Measurements from ENCODE around the gene ATP8B2. TPM values are rescaled to one million over a fixed set of nuclear protein-coding genes. Genes with fewer than 3 reads are reported as not detected.
"Not testable (repeated sequence)": the region's sequence is repeated elsewhere in the genome, so short reads cannot be mapped to it uniquely, and the experiment has no call there.

Gene ATP8B2
- total RNA-seq, 2 experiments from 2014 or later: 135 to 138 TPM

- peak overlapping the region; percentile 73 for H3K27ac Mint-ChIP-seq
- ChIA-PET POLR2A (interaction anchor here (0.6 kb wide), 1 partner anchor 127 kb away, joined by 3 read pairs; no protein-coding TSS in a partner anchor), CTCF (interaction anchor here (1.7 kb wide), 1 partner anchor 11 kb away, joined by 4 read pairs; no protein-coding TSS in a partner anchor)
- no peaks in the 10 kb centered on the region for H3K9me3 Mint-ChIP-seq
- peaks cover 91% of the 10 kb centered on the region for H3K4me1 Mint-ChIP-seq
- no peak overlapping the region for H3K4me3 Mint-ChIP-seq
- peaks cover 91% of the 10 kb centered on the region for H3K36me3 Mint-ChIP-seq (ENCODE audit: low read depth)
- DNase-seq: no peak
- no peaks in the 10 kb centered on the region for H3K27me3 Mint-ChIP-seq
These were observed 13.6 kb downstream of the ATP8B2 start for GRCh38 chr1:154338875-154339274.

GRCh38 chr1:154341366-154341765 lies 16.0 kb downstream of the ATP8B2 start:
- Mint-ChIP-seq H3K36me3 (ENCODE audit: low read depth) (peaks cover 93% of the 10 kb centered on the region), H3K4me1 (peaks cover 91% of the 10 kb centered on the region), H3K27ac (peak overlapping the region; percentile 70)
- not testable (repeated sequence) for H3K27me3 Mint-ChIP-seq, H3K4me3 Mint-ChIP-seq, DNase-seq, H3K9me3 Mint-ChIP-seq
- ChIA-PET POLR2A (interaction anchor here (0.5 kb wide), 1 partner anchor 32 kb away, joined by 4 read pairs; no protein-coding TSS in a partner anchor), CTCF (interaction anchor here (0.6 to 6.3 kb wide), 3 partner anchors 7 to 39 kb away, joined by 4 to 40 read pairs (median 5); no protein-coding TSS in a partner anchor)

- H3K27me3 Mint-ChIP-seq: no peaks in the 10 kb centered on the region
- H3K27ac Mint-ChIP-seq: peak overlapping the region; percentile 89
- ChIA-PET CTCF (interaction anchor here (0.6 to 6.3 kb wide), 3 partner anchors 8 to 40 kb away, joined by 4 to 40 read pairs (median 5); no protein-coding TSS in a partner anchor), POLR2A (no interaction called here)
- H3K9me3 Mint-ChIP-seq: no peaks in the 10 kb centered on the region
- H3K36me3 Mint-ChIP-seq (ENCODE audit: low read depth): peaks cover 95% of the 10 kb centered on the region
- DNase-seq: no peak
- peaks cover 90% of the 10 kb centered on the region for H3K4me1 Mint-ChIP-seq
- H3K4me3 Mint-ChIP-seq: peak overlapping the region; percentile 70
These were observed 16.8 kb downstream of the ATP8B2 start for GRCh38 chr1:154342132-154342531.

- ChIA-PET POLR2A (interaction anchor here (0.6 kb wide), 1 partner anchor 75 kb away, joined by 3 read pairs; no protein-coding TSS in a partner anchor), CTCF (interaction anchor here (0.8 to 6.3 kb wide), 5 partner anchors 8 to 62 kb away, joined by 3 to 40 read pairs (median 5); partner anchors contain the start of gene IL6R)
- H3K4me1 Mint-ChIP-seq: peaks cover 85% of the 10 kb centered on the region
- peak; percentile 85 for DNase-seq
- H3K4me3 Mint-ChIP-seq: peak overlapping the region; percentile 70
- H3K9me3 Mint-ChIP-seq: no peaks in the 10 kb centered on the region
- H3K27ac Mint-ChIP-seq: peak overlapping the region; percentile 89
- H3K27me3 Mint-ChIP-seq: no peaks in the 10 kb centered on the region
- peaks cover 93% of the 10 kb centered on the region for H3K36me3 Mint-ChIP-seq (ENCODE audit: low read depth)
These were observed 17.6 kb downstream of the ATP8B2 start for GRCh38 chr1:154342836-154343472.

- peak; percentile 78 for DNase-seq
- Mint-ChIP-seq H3K4me1 (peaks cover 67% of the 10 kb centered on the region), H3K27ac (peak overlapping the region; percentile 58), H3K9me3 (no peaks in the 10 kb centered on the region), H3K4me3 (peak overlapping the region; percentile 51), H3K36me3 (ENCODE audit: low read depth) (peaks cover 92% of the 10 kb centered on the region), H3K27me3 (no peaks in the 10 kb centered on the region)
- CTCF ChIA-PET: interaction anchor here (0.6 to 6.3 kb wide), 12 partner anchors 8 to 202 kb away, joined by 3 to 40 read pairs (median 4); partner anchors contain the start of gene ATP8B2
- POLR2A ChIA-PET: interaction anchor here (0.6 kb wide), 1 partner anchor 95 kb away, joined by 3 read pairs; no protein-coding TSS in a partner anchor
These were observed 19.9 kb downstream of the ATP8B2 start for GRCh38 chr1:154344977-154345837.

- Mint-ChIP-seq H3K27me3 (peaks cover 2% of the 10 kb centered on the region), H3K36me3 (ENCODE audit: low read depth) (peaks cover 85% of the 10 kb centered on the region), H3K9me3 (no peaks in the 10 kb centered on the region), H3K4me3 (no peak overlapping the region), H3K27ac (no peak overlapping the region), H3K4me1 (peaks cover 58% of the 10 kb centered on the region)
- POLR2A ChIA-PET: no interaction called here
- no peak for DNase-seq
- CTCF ChIA-PET: interaction anchor here (0.5 to 6.3 kb wide), 6 partner anchors 12 to 200 kb away, joined by 3 to 40 read pairs (median 4); partner anchors contain the start of gene ATP8B2
These were observed 21.1 kb downstream of the ATP8B2 start for GRCh38 chr1:154346276-154346917.

- Mint-ChIP-seq H3K4me1 (peaks cover 54% of the 10 kb centered on the region), H3K9me3 (no peaks in the 10 kb centered on the region), H3K36me3 (ENCODE audit: low read depth) (peaks cover 77% of the 10 kb centered on the region), H3K27me3 (peaks cover 5% of the 10 kb centered on the region), H3K27ac (no peak overlapping the region), H3K4me3 (no peak overlapping the region)
- no peak for DNase-seq
- POLR2A ChIA-PET: no interaction called here
- CTCF ChIA-PET: interaction anchor here (0.7 kb wide), 2 partner anchors 13 to 102 kb away, joined by 3 read pairs; no protein-coding TSS in a partner anchor
These were observed 22.6 kb downstream of the ATP8B2 start for GRCh38 chr1:154347961-154348360.

- no peaks in the 10 kb centered on the region for H3K9me3 Mint-ChIP-seq
- DNase-seq: no peak
- peaks cover 5% of the 10 kb centered on the region for H3K27me3 Mint-ChIP-seq
- no peak overlapping the region for H3K27ac Mint-ChIP-seq
- H3K4me1 Mint-ChIP-seq: peaks cover 54% of the 10 kb centered on the region
- CTCF ChIA-PET: interaction anchor here (0.7 to 6.8 kb wide), 2 partner anchors 13 to 14 kb away, joined by 3 to 42 read pairs; no protein-coding TSS in a partner anchor
- H3K36me3 Mint-ChIP-seq (ENCODE audit: low read depth): peaks cover 71% of the 10 kb centered on the region
- POLR2A ChIA-PET: no interaction called here
- H3K4me3 Mint-ChIP-seq: no peak overlapping the region
These were observed 23.2 kb downstream of the ATP8B2 start for GRCh38 chr1:154348429-154349076.

- H3K4me1 Mint-ChIP-seq: peaks cover 54% of the 10 kb centered on the region
- DNase-seq: no peak
- ChIA-PET POLR2A (no interaction called here), CTCF (interaction anchor here (0.6 to 6.8 kb wide), 2 partner anchors 14 to 17 kb away, joined by 3 to 42 read pairs; no protein-coding TSS in a partner anchor)
- H3K9me3 Mint-ChIP-seq: no peaks in the 10 kb centered on the region
- H3K27me3 Mint-ChIP-seq: peaks cover 7% of the 10 kb centered on the region
- H3K4me3 Mint-ChIP-seq: no peak overlapping the region
- H3K36me3 Mint-ChIP-seq (ENCODE audit: low read depth): peaks cover 65% of the 10 kb centered on the region
- no peak overlapping the region for H3K27ac Mint-ChIP-seq
These were observed 23.8 kb downstream of the ATP8B2 start for GRCh38 chr1:154349121-154349520.

- Mint-ChIP-seq H3K36me3 (ENCODE audit: low read depth) (peaks cover 53% of the 10 kb centered on the region), H3K4me1 (peaks cover 45% of the 10 kb centered on the region), H3K4me3 (no peak overlapping the region), H3K27me3 (peaks cover 7% of the 10 kb centered on the region), H3K27ac (no peak overlapping the region), H3K9me3 (no peaks in the 10 kb centered on the region)
- ChIA-PET CTCF (interaction anchor here (0.7 to 6.8 kb wide), 4 partner anchors 11 to 25 kb away, joined by 3 to 42 read pairs (median 5); no protein-coding TSS in a partner anchor), POLR2A (no interaction called here)
- DNase-seq: no peak
These were observed 25.1 kb downstream of the ATP8B2 start for GRCh38 chr1:154350383-154350782.

GRCh38 chr1:154351363-154352068 lies 26.2 kb downstream of the ATP8B2 start:
- Mint-ChIP-seq H3K36me3 (ENCODE audit: low read depth) (peaks cover 41% of the 10 kb centered on the region), H3K4me3 (peak overlapping the region; percentile 9), H3K9me3 (no peaks in the 10 kb centered on the region), H3K4me1 (peaks cover 38% of the 10 kb centered on the region), H3K27me3 (peaks cover 7% of the 10 kb centered on the region), H3K27ac (no peak overlapping the region)
- POLR2A ChIA-PET: no interaction called here
- CTCF ChIA-PET: interaction anchor here (0.6 to 6.8 kb wide), 5 partner anchors 10 to 1552 kb away, joined by 3 to 42 read pairs (median 6); no protein-coding TSS in a partner anchor
- DNase-seq: no peak

Measured in activated CD4-positive, alpha-beta T cell treated with anti-CD3 and anti-CD28 coated beads, Interleukin-2, amount 10 ng/mL, durations not matched to agents 7 days and 5 days (primary cell).